SW 1271 (cell line): ENCODE data around the gene PCDH9.

ENCODE experiments used
- DNase-seq, 2 experiments: peaks; one replicate each; lab custom pipeline; 2025; lab: John Stamatoyannopoulos, UW

PCDH9 gene, protein sequence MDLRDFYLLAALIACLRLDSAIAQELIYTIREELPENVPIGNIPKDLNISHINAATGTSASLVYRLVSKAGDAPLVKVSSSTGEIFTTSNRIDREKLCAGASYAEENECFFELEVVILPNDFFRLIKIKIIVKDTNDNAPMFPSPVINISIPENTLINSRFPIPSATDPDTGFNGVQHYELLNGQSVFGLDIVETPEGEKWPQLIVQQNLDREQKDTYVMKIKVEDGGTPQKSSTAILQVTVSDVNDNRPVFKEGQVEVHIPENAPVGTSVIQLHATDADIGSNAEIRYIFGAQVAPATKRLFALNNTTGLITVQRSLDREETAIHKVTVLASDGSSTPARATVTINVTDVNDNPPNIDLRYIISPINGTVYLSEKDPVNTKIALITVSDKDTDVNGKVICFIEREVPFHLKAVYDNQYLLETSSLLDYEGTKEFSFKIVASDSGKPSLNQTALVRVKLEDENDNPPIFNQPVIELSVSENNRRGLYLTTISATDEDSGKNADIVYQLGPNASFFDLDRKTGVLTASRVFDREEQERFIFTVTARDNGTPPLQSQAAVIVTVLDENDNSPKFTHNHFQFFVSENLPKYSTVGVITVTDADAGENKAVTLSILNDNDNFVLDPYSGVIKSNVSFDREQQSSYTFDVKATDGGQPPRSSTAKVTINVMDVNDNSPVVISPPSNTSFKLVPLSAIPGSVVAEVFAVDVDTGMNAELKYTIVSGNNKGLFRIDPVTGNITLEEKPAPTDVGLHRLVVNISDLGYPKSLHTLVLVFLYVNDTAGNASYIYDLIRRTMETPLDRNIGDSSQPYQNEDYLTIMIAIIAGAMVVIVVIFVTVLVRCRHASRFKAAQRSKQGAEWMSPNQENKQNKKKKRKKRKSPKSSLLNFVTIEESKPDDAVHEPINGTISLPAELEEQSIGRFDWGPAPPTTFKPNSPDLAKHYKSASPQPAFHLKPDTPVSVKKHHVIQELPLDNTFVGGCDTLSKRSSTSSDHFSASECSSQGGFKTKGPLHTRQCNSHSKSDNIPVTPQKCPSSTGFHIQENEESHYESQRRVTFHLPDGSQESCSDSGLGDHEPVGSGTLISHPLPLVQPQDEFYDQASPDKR (N-terminal part only)

GRCh38 chr13:67229481-67230403, at the start of gene PCDH9:
TSS of gene PCDH9 (minus strand) at chr13:67230336. CDS start at chr13:67228440, 1,896 bp downstream.
- DNase-seq: no peak

DNA sequence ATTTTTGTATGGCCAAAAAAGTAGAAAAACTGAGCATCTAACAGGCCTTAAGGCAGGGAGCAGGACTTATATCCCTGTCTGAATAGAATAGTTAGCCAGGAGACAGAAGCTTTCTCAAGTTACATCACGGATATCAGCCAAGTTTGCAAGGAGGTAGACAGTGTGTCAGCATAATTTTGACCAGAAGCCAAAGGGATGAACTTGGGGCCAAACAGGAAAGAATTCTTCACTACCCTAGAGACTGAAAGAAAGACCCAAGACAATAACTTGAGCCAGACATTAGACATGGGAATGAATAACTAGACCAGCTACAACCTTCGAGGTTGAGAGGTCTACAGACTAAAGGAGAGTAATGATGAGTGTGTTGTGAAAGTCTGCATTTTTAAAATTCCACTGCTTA, 48.1 kb upstream of the PCDH9 start:
- no peak for DNase-seq

GRCh38 chr13:67277581-67277980, 47.4 kb upstream of the PCDH9 start:
- no peak for DNase-seq

DNA sequence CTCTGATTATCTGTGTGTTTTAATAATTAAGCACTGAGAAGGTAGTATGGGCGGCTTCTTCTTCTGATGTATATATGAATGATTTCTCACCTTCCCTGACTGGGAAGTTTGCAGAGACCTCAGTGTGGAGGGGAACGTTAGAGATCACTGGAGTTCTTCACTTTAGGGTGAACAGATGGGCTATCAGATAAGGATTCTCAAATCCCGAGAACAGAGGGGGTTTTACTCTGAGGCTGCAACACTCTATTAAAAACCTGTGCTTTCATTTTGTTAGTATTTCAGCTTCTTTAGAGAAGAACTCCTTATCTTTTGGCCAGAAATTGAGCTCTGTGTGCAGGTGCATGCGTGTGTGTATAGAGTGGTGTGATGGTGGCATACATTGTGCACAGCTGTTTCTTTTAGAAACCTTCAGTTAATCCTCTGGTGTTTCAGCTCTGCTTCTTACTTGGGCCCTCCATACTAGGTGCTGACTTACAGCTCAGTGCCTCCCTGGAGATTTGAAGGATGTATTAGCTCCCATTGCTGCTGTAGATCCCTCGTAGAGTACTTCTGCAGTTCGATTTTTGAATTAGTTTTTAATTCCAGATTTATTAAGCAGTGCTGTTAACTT, 45.3 kb upstream of the PCDH9 start:
- DNase-seq: no peak

- DNase-seq: no peak
Measured at GRCh38 chr13:67273001-67273400, 42.9 kb upstream of the PCDH9 start.

DNA sequence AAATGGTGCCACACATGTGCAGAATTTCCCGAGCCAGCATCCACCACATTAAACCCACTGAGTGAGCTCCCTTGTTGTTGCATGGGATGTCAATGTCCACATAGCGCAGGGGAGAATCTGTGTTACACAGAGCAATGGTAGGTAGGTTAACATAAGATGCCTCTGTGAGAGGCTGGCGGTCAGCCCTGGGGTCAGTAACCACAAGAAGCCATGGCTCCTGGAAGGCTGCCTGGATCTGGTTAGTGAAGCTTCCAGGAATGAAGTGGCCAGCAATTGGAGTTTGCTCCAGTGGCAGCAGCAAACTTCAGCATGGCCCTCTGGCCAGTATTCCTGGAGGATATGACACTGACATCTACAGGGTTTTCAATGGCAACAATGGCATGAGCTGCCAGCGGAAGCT, 37.0 kb upstream of the PCDH9 start:
- DNase-seq: no peak

- DNase-seq: no peak
Measured at GRCh38 chr13:67259208-67259607, 29.1 kb upstream of the PCDH9 start.

DNA sequence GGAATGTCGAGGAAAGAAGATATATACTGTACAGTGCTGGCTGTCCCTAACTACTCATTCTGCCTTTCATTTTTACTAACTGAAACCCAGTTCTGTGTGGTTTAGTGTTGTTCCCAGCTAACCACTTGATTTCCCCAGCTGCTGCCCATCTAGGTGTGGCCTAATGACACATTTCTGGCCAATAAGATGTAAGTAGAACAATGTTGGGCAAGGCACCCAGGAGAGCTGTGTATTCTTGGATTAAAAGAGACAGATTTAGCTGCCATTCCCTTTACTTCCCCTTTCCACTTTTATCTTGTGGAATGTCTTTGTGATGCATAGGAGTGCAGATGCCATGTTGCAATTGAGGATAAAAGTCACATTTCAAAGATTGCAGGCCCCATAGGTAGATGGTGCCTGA, 28.3 kb upstream of the PCDH9 start:
- DNase-seq: no peak

DNA sequence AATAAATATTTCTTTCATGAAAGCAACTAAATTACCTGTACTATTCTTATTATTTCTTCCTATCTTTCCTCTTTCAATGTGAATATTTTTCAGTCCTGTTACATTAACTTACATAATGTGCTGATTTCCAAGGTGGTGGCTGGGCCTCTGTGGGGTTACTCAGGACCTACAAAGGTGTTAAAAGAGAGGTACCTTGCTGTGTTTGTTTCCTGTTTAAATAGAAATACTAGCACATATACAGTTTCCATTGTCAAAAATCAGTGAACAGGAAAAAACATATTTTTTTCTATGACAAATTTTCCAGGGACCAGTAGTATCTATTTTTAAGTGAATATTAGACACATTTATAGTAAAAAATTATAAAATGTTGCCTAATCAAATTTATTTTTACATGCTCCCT, 8.7 kb upstream of the PCDH9 start:
- DNase-seq: no peak

GRCh38 chr13:67238277-67238859, 8.2 kb upstream of the PCDH9 start:
- DNase-seq: peak in 1 of 2 experiments; percentile 29

- DNase-seq: no peak
Measured at GRCh38 chr13:67235265-67235664, 5.1 kb upstream of the PCDH9 start.

DNA sequence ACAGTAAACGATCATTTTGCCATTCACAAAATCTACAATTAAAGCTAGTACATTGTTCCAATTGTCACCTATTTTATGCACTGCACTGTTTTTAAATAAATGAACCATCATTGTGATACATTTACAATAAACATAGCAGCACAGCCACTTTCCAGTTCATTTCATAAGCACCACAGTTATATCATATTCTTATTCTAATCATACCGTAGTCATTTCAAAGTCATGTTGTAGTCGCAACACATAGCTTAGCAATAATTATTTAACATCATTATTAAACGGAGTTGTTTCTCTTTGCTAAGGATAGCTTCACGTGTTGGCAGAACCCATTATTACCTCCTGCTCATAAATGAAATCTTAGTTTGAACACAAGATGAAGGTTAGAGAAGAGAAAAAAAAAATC, 2.2 kb upstream of the PCDH9 start:
- no peak for DNase-seq

- DNase-seq: peak in 1 of 2 experiments; percentile 44
Measured at GRCh38 chr13:67231289-67232000, 1.3 kb upstream of the PCDH9 start.

GRCh38 chr13:67230404-67231288, 510 bp upstream of the PCDH9 start:
- peak; percentile 82 to 90 for DNase-seq

DNA sequence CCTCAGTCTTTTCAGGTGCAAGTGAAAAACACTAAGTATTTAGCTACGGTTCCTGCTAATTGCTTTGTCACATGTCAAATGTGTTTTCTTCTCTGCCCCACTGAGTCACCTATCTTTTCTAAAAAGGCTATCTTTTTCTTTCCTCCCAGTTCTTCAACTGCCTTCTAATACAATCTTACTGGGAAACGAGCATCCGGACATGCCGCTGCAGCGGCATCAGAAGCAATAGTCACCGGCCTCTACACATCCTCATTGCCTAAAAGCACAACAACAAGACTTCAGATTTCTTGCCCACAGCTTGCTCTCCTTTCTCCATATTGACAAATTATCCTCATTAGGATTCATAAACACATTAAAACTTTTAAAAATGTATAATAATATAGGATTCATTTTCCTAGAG, 1.2 kb downstream of the PCDH9 start:
- DNase-seq: no peak

GRCh38 chr13:67228031-67228430, 2.1 kb downstream of the PCDH9 start:
- no peak for DNase-seq

DNA sequence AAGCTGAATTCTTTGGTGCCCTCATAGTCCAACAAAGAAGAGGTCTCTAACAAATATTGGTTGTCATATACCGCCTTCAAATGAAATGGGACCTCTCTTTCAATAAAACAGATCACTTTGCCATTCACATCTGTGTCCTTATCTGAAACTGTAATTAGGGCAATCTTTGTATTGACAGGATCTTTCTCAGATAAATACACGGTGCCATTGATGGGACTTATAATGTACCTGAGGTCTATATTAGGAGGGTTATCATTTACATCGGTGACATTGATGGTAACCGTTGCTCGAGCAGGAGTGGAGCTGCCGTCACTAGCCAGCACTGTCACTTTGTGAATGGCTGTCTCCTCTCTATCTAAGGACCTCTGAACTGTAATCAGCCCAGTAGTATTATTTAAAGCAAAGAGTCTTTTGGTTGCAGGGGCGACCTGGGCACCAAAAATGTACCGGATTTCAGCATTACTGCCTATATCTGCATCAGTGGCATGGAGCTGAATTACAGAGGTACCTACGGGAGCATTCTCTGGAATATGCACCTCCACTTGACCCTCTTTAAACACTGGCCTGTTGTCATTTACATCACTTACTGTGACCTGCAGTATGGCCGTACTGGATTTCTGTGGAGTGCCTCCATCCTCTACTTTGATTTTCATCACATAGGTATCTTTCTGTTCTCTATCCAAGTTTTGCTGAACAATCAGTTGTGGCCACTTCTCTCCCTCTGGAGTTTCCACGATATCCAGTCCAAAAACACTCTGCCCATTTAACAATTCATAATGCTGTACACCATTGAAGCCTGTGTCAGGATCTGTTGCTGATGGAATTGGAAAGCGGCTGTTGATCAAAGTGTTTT, 2.8 kb downstream of the PCDH9 start:
- DNase-seq: no peak

GRCh38 chr13:67226696-67227095, 3.4 kb downstream of the PCDH9 start:
- no peak for DNase-seq
